ENCODE data around the gene C16orf89.

DNA sequence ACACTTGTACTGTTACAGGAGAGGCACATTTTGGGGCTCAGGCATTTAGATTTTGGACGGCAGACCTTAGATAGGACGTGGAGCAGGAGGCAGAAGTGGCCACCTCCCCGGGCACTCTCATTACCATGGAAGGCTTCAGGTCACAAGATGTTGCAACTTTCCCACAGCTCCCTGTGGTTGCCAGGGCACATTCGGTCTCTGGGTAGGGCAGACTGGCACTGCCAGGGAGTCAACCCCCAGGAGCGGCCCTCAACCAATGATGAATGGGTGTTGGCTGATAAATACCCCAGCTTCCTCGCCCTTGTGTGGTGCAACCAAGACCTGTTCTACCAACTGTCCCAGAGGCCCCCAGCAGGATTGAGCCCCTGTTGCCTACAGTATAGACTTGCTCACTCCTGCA is 43.2 kb downstream of the C16orf89 start:
- TF ChIP-seq, protein P1, sequence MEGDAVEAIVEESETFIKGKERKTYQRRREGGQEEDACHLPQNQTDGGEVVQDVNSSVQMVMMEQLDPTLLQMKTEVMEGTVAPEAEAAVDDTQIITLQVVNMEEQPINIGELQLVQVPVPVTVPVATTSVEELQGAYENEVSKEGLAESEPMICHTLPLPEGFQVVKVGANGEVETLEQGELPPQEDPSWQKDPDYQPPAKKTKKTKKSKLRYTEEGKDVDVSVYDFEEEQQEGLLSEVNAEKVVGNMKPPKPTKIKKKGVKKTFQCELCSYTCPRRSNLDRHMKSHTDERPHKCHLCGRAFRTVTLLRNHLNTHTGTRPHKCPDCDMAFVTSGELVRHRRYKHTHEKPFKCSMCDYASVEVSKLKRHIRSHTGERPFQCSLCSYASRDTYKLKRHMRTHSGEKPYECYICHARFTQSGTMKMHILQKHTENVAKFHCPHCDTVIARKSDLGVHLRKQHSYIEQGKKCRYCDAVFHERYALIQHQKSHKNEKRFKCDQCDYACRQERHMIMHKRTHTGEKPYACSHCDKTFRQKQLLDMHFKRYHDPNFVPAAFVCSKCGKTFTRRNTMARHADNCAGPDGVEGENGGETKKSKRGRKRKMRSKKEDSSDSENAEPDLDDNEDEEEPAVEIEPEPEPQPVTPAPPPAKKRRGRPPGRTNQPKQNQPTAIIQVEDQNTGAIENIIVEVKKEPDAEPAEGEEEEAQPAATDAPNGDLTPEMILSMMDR (IDR thresholded peaks at IDR 0.05): no peak
- TF ChIP-seq POLR2A (IDR thresholded peaks at IDR 0.05) (no peak), POLR2AphosphoS5 (IDR thresholded peaks at IDR 0.05) (no peak), EP300 (IDR thresholded peaks at IDR 0.05) (no peak)
